Activated T-cell treated with anti-CD3 and anti-CD28 coated beads, Interleukin-2, amount 50 U/mL, for 4 hours (primary cell): ENCODE measurements around the gene CABLES1. TPM values are rescaled to one million over a fixed set of nuclear protein-coding genes. Genes with fewer than 3 reads are reported as not detected.

Experiments
- ATAC-seq, 2 donors: fragments of 200-7000 bp; cut with Tn5 transposase; one replicate each; pipeline ENCODE4 v1.10.0; 2021
- DNase-seq: peaks from one replicate; pipeline ENCODE4 v3.0.0-alpha.2; 2020
- H3K27me3 Mint-ChIP-seq: one replicate; pipeline ENCODE4 v1.8.0; 2021; ENCODE audit warnings: low read depth, mixed read lengths
- H3K36me3 Mint-ChIP-seq: one replicate; pipeline ENCODE4 v1.8.0; 2022; ENCODE audit warnings: mixed read lengths; ENCODE audit not compliant: insufficient read depth
- H3K4me1 Mint-ChIP-seq: one replicate; pipeline ENCODE4 v1.8.0; 2021; ENCODE audit warnings: low read depth, mixed read lengths
- H3K4me3 Mint-ChIP-seq: one replicate; pipeline ENCODE4 v1.8.0; 2021; ENCODE audit warnings: mild to moderate bottlenecking, moderate library complexity, mixed read lengths
- H3K9me3 Mint-ChIP-seq: one replicate; pipeline ENCODE4 v1.8.0; 2021; ENCODE audit warnings: mixed read lengths
- total RNA-seq, 3 donors: library from RNA; stranded (reverse); gene quantifications; one replicate each; pipeline ENCODE4 v1.2.1, GENCODE V29; 2021

Gene CABLES1
- total RNA-seq, 3 donors from 2014 or later, result 1.1 to 1.5 (median 1.4) TPM

- Mint-ChIP-seq H3K36me3 (no peaks in the 10 kb centered on the region), H3K4me1 (no peaks in the 10 kb centered on the region), H3K9me3 (no peaks in the 10 kb centered on the region), H3K4me3 (no peak overlapping the region), H3K27me3 (no peaks in the 10 kb centered on the region)
- ATAC-seq, result no peak
- DNase-seq, result no peak
These were observed 43.4 kb downstream of the CABLES1 start for GRCh38 chr18:23178661-23179081.

- no peaks in the 10 kb centered on the region for H3K27me3 Mint-ChIP-seq
- DNase-seq (no peak), ATAC-seq (no peak)
- no peaks in the 10 kb centered on the region for H3K9me3 Mint-ChIP-seq
- H3K4me3 Mint-ChIP-seq, result no peak overlapping the region
- H3K36me3 Mint-ChIP-seq, result no peaks in the 10 kb centered on the region
- H3K4me1 Mint-ChIP-seq, result no peaks in the 10 kb centered on the region
These were observed 44.1 kb downstream of the CABLES1 start for GRCh38 chr18:23179416-23179815.

DNA sequence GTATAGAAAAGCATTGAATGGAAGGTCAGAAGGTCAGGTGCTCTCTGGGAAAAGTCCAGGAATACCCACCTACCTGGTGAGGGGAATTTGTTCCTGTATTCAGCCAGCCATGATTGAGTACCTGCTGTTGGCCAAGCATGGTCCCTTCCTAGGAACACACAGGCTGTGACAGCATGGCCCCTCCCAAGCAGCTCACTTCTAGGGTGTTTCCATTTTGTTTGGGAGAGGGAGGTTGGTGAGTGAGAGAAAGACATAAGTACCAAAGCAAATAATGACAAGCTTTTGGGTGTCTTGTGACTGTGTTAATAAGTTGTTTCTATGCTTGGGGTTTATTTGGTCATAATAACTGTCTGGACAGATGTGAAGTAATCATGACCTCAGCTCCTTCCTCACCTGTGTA lies 46.3 kb downstream of the CABLES1 start:
- DNase-seq (no peak), ATAC-seq (no peak)
- Mint-ChIP-seq H3K9me3 (no peaks in the 10 kb centered on the region), H3K27me3 (no peaks in the 10 kb centered on the region), H3K36me3 (no peaks in the 10 kb centered on the region), H3K4me3 (no peak overlapping the region), H3K4me1 (no peaks in the 10 kb centered on the region)

DNA sequence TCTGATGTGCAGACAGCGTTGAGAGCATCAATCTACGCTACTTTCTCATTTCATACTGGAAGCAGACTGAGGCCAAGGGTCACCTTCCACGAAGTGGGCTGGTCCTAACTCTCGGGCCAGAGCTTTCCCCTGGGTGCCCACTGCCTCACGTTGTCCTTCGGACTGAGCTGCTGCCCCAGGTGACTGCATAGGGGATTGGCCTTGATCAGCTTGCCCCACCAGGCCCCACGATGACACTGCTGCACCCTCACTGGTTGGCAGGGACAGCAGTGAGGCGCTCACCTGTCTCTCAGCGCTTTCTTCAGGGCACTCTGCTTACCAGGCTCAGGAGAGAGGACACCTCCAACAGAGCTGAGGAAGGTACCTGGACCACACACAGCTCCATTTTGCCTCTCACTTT lies 47.3 kb downstream of the CABLES1 start:
- ATAC-seq (no peak), DNase-seq (no peak)
- Mint-ChIP-seq H3K27me3 (no peaks in the 10 kb centered on the region), H3K4me3 (no peak overlapping the region), H3K4me1 (no peaks in the 10 kb centered on the region), H3K36me3 (no peaks in the 10 kb centered on the region), H3K9me3 (no peaks in the 10 kb centered on the region)

DNA sequence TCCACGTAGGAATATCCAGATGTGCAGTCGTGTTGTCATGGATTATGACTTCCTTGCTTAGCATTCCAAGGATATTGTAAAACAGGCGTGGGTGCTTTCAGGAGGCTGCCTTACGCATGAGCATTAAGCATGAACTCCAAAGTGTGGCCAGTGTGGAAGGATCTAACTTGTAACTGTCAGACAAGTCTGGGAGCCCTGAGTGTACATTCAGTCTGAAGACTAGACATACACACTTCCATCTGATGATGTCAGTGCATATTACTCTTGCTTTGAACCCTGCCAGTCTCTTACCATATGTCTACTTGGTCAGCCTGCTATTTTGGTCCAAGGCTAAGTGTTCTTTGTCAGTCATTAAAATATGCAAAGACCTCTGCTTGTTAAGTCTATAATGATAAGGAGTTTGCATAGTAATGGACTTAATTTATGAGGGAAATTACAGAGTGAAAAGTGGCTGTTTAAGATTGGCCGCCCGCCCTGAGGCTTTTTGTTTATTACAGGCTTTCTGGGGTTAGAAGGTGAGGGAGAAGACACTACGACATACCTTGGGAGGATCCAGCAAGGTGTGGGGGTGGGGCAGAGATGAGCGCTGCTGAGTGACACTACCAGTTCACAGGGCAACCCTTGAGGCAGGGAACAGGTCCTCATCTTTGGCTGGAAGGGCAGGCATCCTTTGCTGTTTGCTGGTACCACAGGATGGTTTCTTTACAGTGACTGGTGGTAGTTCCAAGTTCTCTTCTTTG lies 48.3 kb downstream of the CABLES1 start:
- DNase-seq (no peak), ATAC-seq (no peak)
- H3K4me3 Mint-ChIP-seq, result no peak overlapping the region
- H3K36me3 Mint-ChIP-seq, result no peaks in the 10 kb centered on the region
- H3K9me3 Mint-ChIP-seq, result no peaks in the 10 kb centered on the region
- no peaks in the 10 kb centered on the region for H3K27me3 Mint-ChIP-seq
- no peaks in the 10 kb centered on the region for H3K4me1 Mint-ChIP-seq

- DNase-seq (no peak), ATAC-seq (no peak)
- H3K4me1 Mint-ChIP-seq, result no peaks in the 10 kb centered on the region
- no peaks in the 10 kb centered on the region for H3K36me3 Mint-ChIP-seq
- no peaks in the 10 kb centered on the region for H3K9me3 Mint-ChIP-seq
- no peaks in the 10 kb centered on the region for H3K27me3 Mint-ChIP-seq
- no peak overlapping the region for H3K4me3 Mint-ChIP-seq
These were observed 51.5 kb downstream of the CABLES1 start for GRCh38 chr18:23186781-23187180.

- DNase-seq, result no peak
- Mint-ChIP-seq H3K27me3 (no peaks in the 10 kb centered on the region), H3K4me3 (no peak overlapping the region), H3K4me1 (peaks cover 2% of the 10 kb centered on the region), H3K36me3 (no peaks in the 10 kb centered on the region), H3K9me3 (no peaks in the 10 kb centered on the region)
- no peak for ATAC-seq
These were observed 52.9 kb downstream of the CABLES1 start for GRCh38 chr18:23188068-23188760.

GRCh38 chr18:23189099-23189498 lies 53.8 kb downstream of the CABLES1 start:
- Mint-ChIP-seq H3K4me1 (peaks cover 2% of the 10 kb centered on the region), H3K4me3 (no peak overlapping the region), H3K9me3 (no peaks in the 10 kb centered on the region), H3K27me3 (no peaks in the 10 kb centered on the region), H3K36me3 (no peaks in the 10 kb centered on the region)
- no peak for ATAC-seq
- DNase-seq, result no peak

- Mint-ChIP-seq H3K9me3 (no peaks in the 10 kb centered on the region), H3K27me3 (no peaks in the 10 kb centered on the region)
- no peak for ATAC-seq
These were observed 54.7 kb downstream of the CABLES1 start for GRCh38 chr18:23189768-23190661.

GRCh38 chr18:23191232-23191631 lies 55.9 kb downstream of the CABLES1 start:
- Mint-ChIP-seq H3K4me1 (peaks cover 2% of the 10 kb centered on the region), H3K36me3 (no peaks in the 10 kb centered on the region), H3K9me3 (no peaks in the 10 kb centered on the region), H3K27me3 (no peaks in the 10 kb centered on the region), H3K4me3 (no peak overlapping the region)
- DNase-seq (no peak), ATAC-seq (no peak)

More at GRCh38 chr18:23189768-23190661, 54.7 kb downstream of the CABLES1 start:
- DNase-seq, result no peak
- Mint-ChIP-seq H3K4me1 (peaks cover 2% of the 10 kb centered on the region), H3K36me3 (no peaks in the 10 kb centered on the region), H3K4me3 (no peak overlapping the region)

DNA sequence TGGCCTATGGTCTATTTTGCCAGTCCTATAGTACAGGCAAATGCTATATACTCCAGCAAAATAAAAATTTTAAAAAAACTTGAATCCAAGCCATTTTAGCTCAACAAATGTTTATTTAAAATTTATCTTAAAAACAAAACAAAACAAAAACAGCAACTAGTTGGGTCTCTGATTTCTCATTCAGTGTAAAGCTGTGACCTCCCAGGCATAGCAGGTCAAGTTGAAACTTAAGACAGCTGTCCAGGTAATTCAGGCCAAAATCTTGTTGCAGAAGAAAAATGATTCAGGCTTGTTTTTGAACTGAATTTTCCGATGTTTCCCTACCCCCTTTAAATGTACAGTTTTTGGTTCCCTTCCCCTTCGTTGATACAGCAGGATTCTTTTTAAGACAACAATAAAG lies 58.5 kb downstream of the CABLES1 start:
- peaks cover 2% of the 10 kb centered on the region for H3K4me1 Mint-ChIP-seq
- no peaks in the 10 kb centered on the region for H3K9me3 Mint-ChIP-seq

DNA sequence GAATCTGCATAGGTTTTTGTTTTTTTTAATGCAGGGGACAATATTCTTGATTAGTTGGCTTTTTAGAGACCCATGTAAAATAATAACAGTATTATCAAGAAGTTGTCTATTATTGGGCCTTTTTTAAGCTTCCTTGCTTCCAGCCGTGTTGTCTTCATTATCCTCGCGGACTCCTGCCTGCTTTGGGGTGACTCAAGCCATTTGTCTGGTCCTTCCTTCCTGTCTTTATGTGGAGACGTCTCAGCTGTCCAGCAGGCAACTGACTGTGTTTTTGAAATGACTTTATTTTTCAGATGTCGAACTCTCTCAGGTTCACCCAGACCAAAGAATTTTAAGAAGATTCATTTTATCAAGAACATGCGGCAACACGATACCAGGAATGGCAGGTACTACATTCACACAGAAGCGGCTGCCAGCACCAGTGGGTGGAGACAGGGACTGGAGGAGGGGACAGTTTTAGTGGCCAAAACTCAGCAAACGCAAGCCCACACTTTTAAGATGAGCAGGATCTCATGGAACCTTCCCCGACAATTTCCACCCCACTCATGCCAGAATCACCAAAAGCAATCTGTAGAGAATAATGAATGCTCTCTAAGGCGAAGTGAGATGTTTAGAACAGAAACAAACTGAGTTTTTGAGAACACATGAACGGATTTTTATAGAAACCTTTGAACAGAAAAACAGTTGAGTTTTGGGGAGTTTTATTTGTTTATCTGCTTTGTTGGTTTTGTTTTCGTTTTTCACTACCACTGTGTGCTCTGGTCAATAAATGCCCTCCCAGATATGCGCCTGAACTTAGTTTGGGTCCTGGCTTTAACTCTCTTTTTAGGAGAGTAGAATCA lies 59.1 kb downstream of the CABLES1 start:
- Mint-ChIP-seq H3K4me3 (no peak overlapping the region), H3K4me1 (peaks cover 2% of the 10 kb centered on the region), H3K36me3 (no peaks in the 10 kb centered on the region), H3K27me3 (no peaks in the 10 kb centered on the region), H3K9me3 (no peaks in the 10 kb centered on the region)
- ATAC-seq, result no peak
- no peak for DNase-seq

More for the DNA sequence above, 58.5 kb downstream of the CABLES1 start:
- no peak overlapping the region for H3K4me3 Mint-ChIP-seq
- ATAC-seq (no peak), DNase-seq (no peak)
- no peaks in the 10 kb centered on the region for H3K27me3 Mint-ChIP-seq
- H3K36me3 Mint-ChIP-seq, result no peaks in the 10 kb centered on the region

- Mint-ChIP-seq H3K4me1 (peaks cover 2% of the 10 kb centered on the region), H3K36me3 (no peaks in the 10 kb centered on the region), H3K4me3 (no peak overlapping the region), H3K27me3 (no peaks in the 10 kb centered on the region), H3K9me3 (no peaks in the 10 kb centered on the region)
- ATAC-seq (no peak), DNase-seq (no peak)
These were observed 60.0 kb downstream of the CABLES1 start for GRCh38 chr18:23194997-23195957.
